Trophoblast cell (in vitro differentiated cells and primary cell): ENCODE results near the gene KCND2.
"Not testable (repeated sequence)": the region's sequence is repeated elsewhere in the genome, so short reads cannot be mapped to it uniquely, and the experiment has no call there.

Experiments used
- DNase-seq, 2 donors: peaks; one replicate each; pipeline ENCODE4 v3.0.0-alpha.2; 2016
- H2AFZ ChIP-seq: 2 replicates; pipeline ENCODE4 v1.6.1; 2013; ENCODE audit warnings: low read length, moderate library complexity, mild to moderate bottlenecking; ENCODE audit not compliant: insufficient read depth, poor library complexity
- H2AK5ac ChIP-seq: 2 replicates; pipeline ENCODE4 v1.6.1; 2013; ENCODE audit warnings: mild to moderate bottlenecking, low read length
- H2BK120ac ChIP-seq: 2 replicates; pipeline ENCODE4 v1.6.1; 2013; ENCODE audit warnings: low read length, mild to moderate bottlenecking, moderate library complexity; ENCODE audit not compliant: insufficient read depth, poor library complexity
- H2BK12ac ChIP-seq: 2 replicates; pipeline ENCODE4 v1.6.1; 2013; ENCODE audit warnings: mild to moderate bottlenecking, low read length, moderate library complexity
- H2BK5ac ChIP-seq: 2 replicates; pipeline ENCODE4 v1.6.1; 2013; ENCODE audit warnings: low read length, low read depth, moderate library complexity, mild to moderate bottlenecking; ENCODE audit not compliant: poor library complexity
- H3K14ac ChIP-seq: 2 replicates; pipeline ENCODE4 v1.6.1; 2013; ENCODE audit warnings: mild to moderate bottlenecking, low read length
- H3K18ac ChIP-seq: 2 replicates; pipeline ENCODE4 v1.6.1; 2013; ENCODE audit warnings: mild to moderate bottlenecking, low read length
- H3K23ac ChIP-seq: 2 replicates; pipeline ENCODE4 v1.6.1; 2013; ENCODE audit warnings: low read length
- H3K27ac ChIP-seq: 2 replicates; pipeline ENCODE4 v1.5.1; 2013; ENCODE audit warnings: low read depth, mild to moderate bottlenecking, inconsistent platforms, low read length, moderate library complexity
- H3K27me3 ChIP-seq: 2 replicates; pipeline ENCODE4 v1.6.1; 2013; ENCODE audit warnings: inconsistent platforms, mild to moderate bottlenecking, low read length, moderate library complexity; ENCODE audit not compliant: insufficient read depth
- H3K36me3 ChIP-seq, 2 experiments: 1 replicate in 1 of 2; 2 replicates in 1 of 2; pipeline ENCODE4 v1.6.1; 2013; ENCODE audit warnings: low read length in 2 of 2, mild to moderate bottlenecking in 2 of 2, moderate library complexity in 1 of 2; ENCODE audit not compliant: insufficient read depth in 2 of 2, control insufficient read depth in 1 of 2
- H3K4ac ChIP-seq: 2 replicates; pipeline ENCODE4 v1.6.1; 2013; ENCODE audit warnings: low read depth, mild to moderate bottlenecking, low read length, moderate library complexity
- H3K4me1 ChIP-seq, 2 experiments: 1 replicate in 1 of 2; 2 replicates in 1 of 2; pipeline ENCODE4 v1.6.1; 2013; ENCODE audit warnings: low read length in 2 of 2, mild to moderate bottlenecking in 2 of 2, moderate library complexity in 1 of 2; ENCODE audit not compliant: insufficient read depth in 2 of 2, control insufficient read depth in 1 of 2
- H3K4me2 ChIP-seq: 2 replicates; pipeline ENCODE4 v1.6.1; 2013; ENCODE audit warnings: inconsistent platforms, mild to moderate bottlenecking, low read length, moderate library complexity
- H3K4me3 ChIP-seq: 2 replicates; pipeline ENCODE4 v1.5.1; 2013; ENCODE audit warnings: mild to moderate bottlenecking, low read depth, low read length, inconsistent platforms
- H3K79me1 ChIP-seq: one replicate; pipeline ENCODE4 v1.6.1; 2013; ENCODE audit warnings: low read length
- H3K79me2 ChIP-seq: 2 replicates; pipeline ENCODE4 v1.6.1; 2013; ENCODE audit warnings: low read length, mild to moderate bottlenecking; ENCODE audit not compliant: control insufficient read depth, insufficient read depth, poor library complexity
- H3K9ac ChIP-seq: 2 replicates; pipeline ENCODE4 v1.6.1; 2013; ENCODE audit warnings: mild to moderate bottlenecking, low read length
- H3K9me3 ChIP-seq: 2 replicates; pipeline ENCODE4 v1.6.1; 2013; ENCODE audit warnings: low read depth, mild to moderate bottlenecking, control low read depth, inconsistent platforms, low read length; ENCODE audit not compliant: insufficient read depth
- H4K12ac ChIP-seq: 2 replicates; pipeline ENCODE4 v1.6.1; 2013; ENCODE audit warnings: low read depth, mild to moderate bottlenecking, low read length, moderate library complexity
- H4K8ac ChIP-seq: 2 replicates; pipeline ENCODE4 v1.6.1; 2013; ENCODE audit warnings: low read depth, mild to moderate bottlenecking, low read length, moderate library complexity
- H4K91ac ChIP-seq: one replicate; pipeline ENCODE4 v1.6.1; 2013; ENCODE audit warnings: low read depth, mild to moderate bottlenecking, low read length, moderate library complexity
- WGBS: extraction: QIAGEN DNeasy Blood & Tissue Kit; methylation state at CpG from one replicate; pipeline ENCODE4 v1.1.7; 2013; ENCODE audit warnings: missing lambda C conversion rate; ENCODE audit not compliant: insufficient read length, insufficient coverage; ENCODE audit errors: extremely low coverage; 5-methylcytosine and 5-hydroxymethylcytosine counted together

Gene KCND2

DNA sequence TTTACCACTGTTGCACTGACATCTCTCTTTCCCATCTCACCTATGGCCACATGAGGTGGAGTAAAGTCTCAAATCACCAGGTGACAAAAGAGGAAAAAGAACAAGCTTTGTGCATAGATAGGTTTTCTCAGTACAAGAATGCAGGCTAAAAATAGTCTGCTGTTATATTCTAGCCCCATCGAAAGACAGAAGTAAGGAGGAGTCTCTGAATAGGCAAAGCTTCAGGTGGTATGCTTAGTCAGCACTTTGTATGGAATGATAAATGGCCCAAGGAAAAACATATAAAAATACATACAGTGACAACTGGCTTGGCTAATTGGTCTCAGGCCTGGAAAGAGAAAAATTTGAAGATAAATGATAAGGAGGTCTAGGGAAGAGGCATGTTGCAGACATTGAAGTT lies 39.6 kb upstream of the KCND2 start:
- Histone ChIP-seq H3K9me3 (no peaks in the 10 kb centered on the region), H3K4ac (no peak overlapping the region), H3K18ac (no peak overlapping the region), H2AFZ (no peak overlapping the region), H3K4me3 (no peak overlapping the region), H2BK120ac (no peak overlapping the region), H3K27me3 (no peaks in the 10 kb centered on the region), H3K27ac (no peak overlapping the region), H3K23ac (no peak overlapping the region), H3K4me1 (no peaks in the 10 kb centered on the region), H2AK5ac (no peak overlapping the region), H2BK12ac (no peak overlapping the region), H3K9ac (no peak overlapping the region), H4K12ac (no peak overlapping the region), H4K91ac (no peak overlapping the region), H3K79me2 (no peaks in the 10 kb centered on the region), H2BK5ac (no peak overlapping the region), H3K14ac (no peak overlapping the region), H3K36me3 (no peaks in the 10 kb centered on the region), H4K8ac (no peak overlapping the region), H3K79me1 (no peaks in the 10 kb centered on the region), H3K4me2 (no peak overlapping the region)
- WGBS: no CpG with 5 or more reads among the region's 1 CpG
- no peak for DNase-seq

DNA sequence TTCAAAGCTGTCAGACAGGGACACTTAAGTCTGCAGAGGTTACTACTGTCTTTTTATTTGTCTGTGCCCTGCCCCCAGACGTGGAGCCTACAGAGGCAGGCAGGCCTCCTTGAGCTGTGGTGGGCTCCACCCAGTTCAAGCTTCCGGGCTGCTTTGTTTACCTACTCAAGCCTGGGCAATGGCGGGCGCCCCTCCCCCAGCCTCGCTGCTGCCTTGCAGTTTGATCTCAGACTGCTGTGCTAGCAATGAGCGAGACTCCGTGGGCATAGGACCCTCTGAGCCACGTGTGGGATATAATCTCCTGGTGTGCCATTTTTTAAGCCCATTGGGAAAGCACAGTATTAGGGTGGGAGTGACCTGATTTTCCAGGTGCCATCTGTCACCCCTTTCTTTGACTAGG lies 32.6 kb upstream of the KCND2 start:
- H3K4me1 ChIP-seq, H3K4me3 ChIP-seq, H2BK120ac ChIP-seq, H3K4ac ChIP-seq, H3K79me2 ChIP-seq, H2BK12ac ChIP-seq, H2BK5ac ChIP-seq, H3K27ac ChIP-seq, H3K27me3 ChIP-seq, H4K8ac ChIP-seq, H3K18ac ChIP-seq, H3K36me3 ChIP-seq, H2AFZ ChIP-seq, H3K23ac ChIP-seq, H4K91ac ChIP-seq, DNase-seq, H3K14ac ChIP-seq, H3K79me1 ChIP-seq, H3K9me3 ChIP-seq, H2AK5ac ChIP-seq, H3K4me2 ChIP-seq, H4K12ac ChIP-seq, H3K9ac ChIP-seq: not testable (repeated sequence)
- no CpG with 5 or more reads among the region's 8 CpGs for WGBS

DNA sequence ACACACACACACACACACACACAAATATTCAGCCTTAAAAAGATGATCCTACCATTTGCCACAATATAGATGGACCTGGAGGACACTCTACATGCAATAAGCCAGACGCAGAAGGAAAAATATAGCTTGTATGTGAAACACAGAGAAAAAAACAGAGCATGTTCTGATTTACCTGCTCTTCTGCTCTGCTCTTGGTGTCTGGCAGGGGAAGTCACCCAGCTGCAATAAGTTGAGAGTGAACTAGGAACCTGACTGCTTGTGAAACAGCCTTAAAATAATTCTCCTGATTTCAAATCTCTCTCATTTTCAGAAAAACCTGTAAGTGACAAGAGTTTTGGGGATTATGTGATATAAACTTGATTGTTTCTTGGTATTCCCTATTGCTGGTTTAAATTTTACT lies 31.0 kb upstream of the KCND2 start:
- Histone ChIP-seq H2AK5ac (no peak overlapping the region), H3K23ac (no peak overlapping the region), H3K4me3 (no peak overlapping the region), H3K4ac (no peak overlapping the region), H3K4me2 (no peak overlapping the region), H4K12ac (no peak overlapping the region), H3K14ac (no peak overlapping the region), H4K8ac (no peak overlapping the region), H3K27ac (no peak overlapping the region), H2AFZ (no peak overlapping the region), H3K9ac (no peak overlapping the region), H3K27me3 (no peaks in the 10 kb centered on the region), H3K79me1 (no peaks in the 10 kb centered on the region), H2BK120ac (no peak overlapping the region), H2BK5ac (no peak overlapping the region), H4K91ac (no peak overlapping the region), H3K9me3 (no peaks in the 10 kb centered on the region), H3K18ac (no peak overlapping the region), H3K79me2 (no peaks in the 10 kb centered on the region), H3K4me1 (no peaks in the 10 kb centered on the region), H3K36me3 (no peaks in the 10 kb centered on the region), H2BK12ac (no peak overlapping the region)
- WGBS: no CpG with 5 or more reads among the region's 1 CpG
- DNase-seq: no peak

DNA sequence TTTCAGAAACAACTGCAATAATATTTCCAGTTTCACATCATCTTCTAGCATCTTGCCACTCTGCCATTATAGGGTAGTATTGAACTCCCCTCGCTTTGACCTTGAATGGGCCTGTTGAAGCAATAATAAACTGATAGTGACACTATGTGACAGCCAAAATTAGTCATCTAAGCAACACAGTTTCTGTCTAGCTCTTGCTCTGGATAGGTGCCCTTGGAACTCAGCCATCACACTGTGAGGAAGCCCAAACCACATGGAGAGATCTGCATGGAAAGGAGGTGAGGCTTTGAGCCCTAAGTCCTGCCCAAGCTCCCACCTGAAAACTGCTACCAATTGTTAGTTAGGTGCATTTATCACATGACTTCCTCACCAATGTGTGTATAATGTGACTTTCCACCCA lies 18.1 kb upstream of the KCND2 start:
- Histone ChIP-seq H3K27ac (no peak overlapping the region), H3K4me1 (no peaks in the 10 kb centered on the region), H2BK12ac (no peak overlapping the region), H4K91ac (no peak overlapping the region), H3K4ac (no peak overlapping the region), H3K4me2 (no peak overlapping the region), H3K4me3 (no peak overlapping the region), H4K8ac (no peak overlapping the region), H2AK5ac (no peak overlapping the region), H3K14ac (no peak overlapping the region), H3K9ac (no peak overlapping the region), H3K36me3 (no peaks in the 10 kb centered on the region), H3K79me2 (no peaks in the 10 kb centered on the region), H4K12ac (no peak overlapping the region), H3K79me1 (no peaks in the 10 kb centered on the region), H3K9me3 (peaks cover 2% of the 10 kb centered on the region), H3K27me3 (no peaks in the 10 kb centered on the region), H2BK5ac (no peak overlapping the region), H3K18ac (no peak overlapping the region), H2BK120ac (no peak overlapping the region), H2AFZ (no peak overlapping the region), H3K23ac (no peak overlapping the region)
- no CpG with 5 or more reads among the region's 1 CpG for WGBS
- no peak for DNase-seq
